ENCODE results near the gene TBC1D30.

The TBC1D30 gene

GRCh38 chr12:64860446-64860998, 36.1 kb downstream of the TBC1D30 start:
- DNase-seq (ENCODE audit: low read depth), result no peak

GRCh38 chr12:64864319-64864718, 39.9 kb downstream of the TBC1D30 start:
- no peak for DNase-seq (ENCODE audit: low read depth)

- no peak for DNase-seq (ENCODE audit: low read depth)
These were observed 50.7 kb downstream of the TBC1D30 start for GRCh38 chr12:64875186-64875585.

- no peak for DNase-seq (ENCODE audit: low read depth)
These were observed 52.1 kb downstream of the TBC1D30 start for GRCh38 chr12:64876388-64877071.

GRCh38 chr12:64877363-64878004, 53.0 kb downstream of the TBC1D30 start:
- no peak for DNase-seq (ENCODE audit: low read depth)

GRCh38 chr12:64882687-64883086, 58.2 kb downstream of the TBC1D30 start:
- DNase-seq (ENCODE audit: low read depth), result no peak

GRCh38 chr12:64883264-64884163, 59.1 kb downstream of the TBC1D30 start:
- DNase-seq (ENCODE audit: low read depth), result no peak

- no peak for DNase-seq (ENCODE audit: low read depth)
These were observed 59.7 kb downstream of the TBC1D30 start for GRCh38 chr12:64884164-64884542.

GRCh38 chr12:64884728-64885127, 60.3 kb downstream of the TBC1D30 start:
- DNase-seq (ENCODE audit: low read depth), result no peak

- no peak for DNase-seq (ENCODE audit: low read depth)
These were observed 65.2 kb downstream of the TBC1D30 start for GRCh38 chr12:64889434-64890216.

GRCh38 chr12:64890873-64891468, 66.5 kb downstream of the TBC1D30 start:
- DNase-seq (ENCODE audit: low read depth), result peak; percentile 43

GRCh38 chr12:64891629-64892028, 67.2 kb downstream of the TBC1D30 start:
- no peak for DNase-seq (ENCODE audit: low read depth)

- DNase-seq (ENCODE audit: low read depth), result no peak
These were observed 68.1 kb downstream of the TBC1D30 start for GRCh38 chr12:64892561-64892960.

GRCh38 chr12:64893961-64894360, 69.5 kb downstream of the TBC1D30 start:
- DNase-seq (ENCODE audit: low read depth), result peak; percentile 90

- peak; percentile 77 for DNase-seq (ENCODE audit: low read depth)
These were observed 70.5 kb downstream of the TBC1D30 start for GRCh38 chr12:64894827-64895475.

GRCh38 chr12:64895526-64895925, 71.1 kb downstream of the TBC1D30 start:
- DNase-seq (ENCODE audit: low read depth), result peak; percentile 65

GRCh38 chr12:64900540-64900939, 76.1 kb downstream of the TBC1D30 start:
- peak; percentile 69 for DNase-seq (ENCODE audit: low read depth)

GRCh38 chr12:64903479-64904152, 79.2 kb downstream of the TBC1D30 start:
- DNase-seq (ENCODE audit: low read depth), result peak; percentile 44

- no peak for DNase-seq (ENCODE audit: low read depth)
These were observed 82.7 kb downstream of the TBC1D30 start for GRCh38 chr12:64907097-64907496.

- DNase-seq (ENCODE audit: low read depth), result no peak
These were observed 84.7 kb downstream of the TBC1D30 start for GRCh38 chr12:64909124-64909523.
